GM12878 (cell line): ENCODE data around the gene RFWD3. TPM values are rescaled to one million over a fixed set of nuclear protein-coding genes. Genes with fewer than 3 reads are reported as not detected.

ENCODE experiments used
- ATAC-seq: fragments of 200-7000 bp; cut with Tn5 transposase; 3 replicates; pipeline ENCODE4 v1.9.1; 2020; ENCODE audit warnings: mild to moderate bottlenecking, moderate library complexity
- BruUV-seq: library from RNA; stranded (reverse); fragments of 400-500 nt; replicated peaks from 2 replicates; lab custom pipeline; 2021; lab: Mats Ljungman, UMichigan
- CTCF ChIA-PET: fragments of 300-600 bp; sonication (Branson Sonifier 250); formaldehyde crosslinking; extraction: SDS; loops from one replicate; lab custom pipeline; 2021; ENCODE audit warnings: inconsistent platforms; lab: Yijun Ruan, JAX
- POLR2A ChIA-PET: fragments of 350-600 bp; formaldehyde crosslinking; extraction: SDS; loops from one replicate; lab custom pipeline; 2021; ENCODE audit warnings: inconsistent platforms; lab: Charles Lee
- RAD21 ChIA-PET: fragments of 300-600 bp; sonication (Branson Sonifier 250); formaldehyde crosslinking; loops from one replicate; lab custom pipeline; 2023; ENCODE audit warnings: antibody characterized with exemption; ENCODE audit not compliant: unreplicated experiment; lab: Charles Lee
- SMC1A ChIA-PET: fragments of 300-600 bp; sonication (Branson Sonifier 250); formaldehyde crosslinking; loops from one replicate; lab custom pipeline; 2023; ENCODE audit not compliant: unreplicated experiment, uncharacterized antibody; lab: Charles Lee
- DNase-seq: peaks from one replicate; pipeline ENCODE4 v3.0.0-alpha.2; 2011; ENCODE audit warnings: low read depth, low spot score
- FAIRE-seq: peaks from 3 replicates; lab custom pipeline; 2011; peaks lifted over from hg19 to GRCh38; lab: Jason Lieb, UNC
- H2AFZ ChIP-seq: 2 replicates; pipeline ENCODE4 v1.6.0; 2011; ENCODE audit warnings: low read depth, low read length, control low read depth; ENCODE audit not compliant: control insufficient read depth
- H3K27ac ChIP-seq: 2 replicates; pipeline ENCODE4 v1.5.1; 2011; ENCODE audit warnings: control low read depth; ENCODE audit not compliant: control insufficient read depth, insufficient read depth
- H3K27me3 ChIP-seq, 2 experiments: replicated peaks in 1 of 2; 2 replicates each; pipeline versions ENCODE4 v1.6.0 to v1.6.1; 2011; ENCODE audit warnings: low read length in 1 of 2; ENCODE audit not compliant: control insufficient read depth in 2 of 2, insufficient read depth in 2 of 2
- H3K36me3 ChIP-seq, 2 experiments: 2 replicates each; pipeline ENCODE4 v1.5.1; 2011; ENCODE audit warnings: low read length in 1 of 2; ENCODE audit not compliant: control insufficient read depth in 2 of 2, insufficient read depth in 2 of 2
- H3K4me1 ChIP-seq: 2 replicates; pipeline ENCODE4 v1.6.1; 2011; ENCODE audit warnings: mild to moderate bottlenecking, low read length, moderate library complexity, mixed read lengths; ENCODE audit not compliant: control insufficient read depth, insufficient read depth
- H3K4me2 ChIP-seq: 2 replicates; pipeline ENCODE4 v1.6.0; 2011; ENCODE audit warnings: control low read depth; ENCODE audit not compliant: control insufficient read depth, insufficient read depth
- H3K4me3 ChIP-seq: fragments of 200-600 bp; sonication (generic); 2 replicates; pipeline ENCODE4 v1.5.1; 2016
- H3K79me2 ChIP-seq: 2 replicates; pipeline ENCODE4 v1.6.0; 2011; ENCODE audit warnings: low read length; ENCODE audit not compliant: control insufficient read depth, insufficient read depth
- H3K9ac ChIP-seq: 2 replicates; pipeline ENCODE4 v1.8.0; 2011; ENCODE audit warnings: low read length, control low read depth, mixed read lengths; ENCODE audit not compliant: control insufficient read depth, insufficient read depth
- H3K9me3 ChIP-seq: replicated peaks from 3 replicates; pipeline ENCODE4 v1.5.1; 2011; ENCODE audit warnings: mild to moderate bottlenecking, low read length; ENCODE audit not compliant: control insufficient read depth, insufficient read depth
- H4K20me1 ChIP-seq: 2 replicates; pipeline ENCODE4 v1.6.0; 2011; ENCODE audit not compliant: control insufficient read depth, insufficient read depth
- CHD4 ChIP-seq: fragments of 200-600 bp; sonication (generic); IDR thresholded peaks from 2 replicates; pipeline ENCODE4 v1.6.1; 2016; ENCODE audit warnings: mild to moderate bottlenecking
- ETV6 ChIP-seq, 2 experiments: fragments of 450-650 bp in 1 of 2; IDR thresholded peaks in 1 of 2; conservative IDR thresholded peaks in 1 of 2; 2 replicates each; pipeline ENCODE4 v1.6.1; 2014; ENCODE audit warnings: antibody characterized with exemption in 1 of 2, borderline replicate concordance in 1 of 2, low read depth in 1 of 2, mild to moderate bottlenecking in 1 of 2, moderate library complexity in 1 of 2
- NFIC ChIP-seq: IDR thresholded peaks from 2 replicates; pipeline ENCODE4 v1.6.1; 2012; ENCODE audit warnings: low read depth, mild to moderate bottlenecking, inconsistent platforms, low read length, moderate library complexity
- PML ChIP-seq: IDR thresholded peaks from 2 replicates; pipeline ENCODE4 v1.6.1; 2012; ENCODE audit warnings: low read length, inconsistent platforms
- POLR2AphosphoS2 ChIP-seq: IDR thresholded peaks from 2 replicates; pipeline ENCODE4 v1.6.1; 2011; ENCODE audit warnings: low read depth, mild to moderate bottlenecking, low read length, improper control_type of control experiment, moderate library complexity
- RAD51 ChIP-seq: fragments of 450-650 bp; IDR thresholded peaks from 2 replicates; pipeline ENCODE4 v1.6.1; 2016; ENCODE audit warnings: moderate library complexity, mild to moderate bottlenecking, inconsistent platforms
- REST ChIP-seq: IDR thresholded peaks from 2 replicates; pipeline ENCODE4 v1.6.1; 2012; ENCODE audit warnings: mild to moderate bottlenecking, low read depth, low read length
- SREBF1 ChIP-seq: IDR thresholded peaks from 2 replicates; pipeline ENCODE4 v1.6.1; 2012; ENCODE audit warnings: mild to moderate bottlenecking, low read length
- TCF3 ChIP-seq: IDR thresholded peaks from 2 replicates; pipeline ENCODE4 v1.6.1; 2012; ENCODE audit warnings: low read depth, mild to moderate bottlenecking, low read length, borderline replicate concordance; ENCODE audit not compliant: insufficient read depth
- ZBTB11 ChIP-seq: fragments of 450-650 bp; formaldehyde crosslinking; IDR thresholded peaks from 2 replicates; pipeline ENCODE4 v1.5.0; 2022; ENCODE audit warnings: mild to moderate bottlenecking, missing genetic modification characterization
- ZNF622 ChIP-seq: fragments of 450-650 bp; IDR thresholded peaks from 2 replicates; pipeline ENCODE4 v1.6.1; 2017; ENCODE audit warnings: mild to moderate bottlenecking, inconsistent platforms
- WGBS: methylation state at CpG from one replicate; pipeline ENCODE4 v1.1.6; 2016; ENCODE audit warnings: low lambda C conversion rate; ENCODE audit not compliant: insufficient replicate concordance, insufficient coverage; ENCODE audit errors: missing lambda C conversion rate; 5-methylcytosine and 5-hydroxymethylcytosine counted together
- in situ Hi-C: fragments of 300-500 bp; cut with MboI; formaldehyde crosslinking; loops from 9 replicates; pipeline ENCODE4 v1.14.3; 2018; ENCODE audit warnings: mixed read lengths
- intact Hi-C: fragments of 100-400 bp; cut with micrococcal nuclease; formaldehyde crosslinking; loops from one replicate; pipeline ENCODE4 v1.14.2; 2022; ENCODE audit not compliant: unreplicated experiment
- polyA plus RNA-seq, 11 experiments: library from polyadenylated mRNA; depleted of rRNA in 4 of 11; unstranded in 6 of 11; stranded (reverse) in 5 of 11; fragments of >200 nt; fragmentation: Nextera tagmentation in 4 of 11; fragmentation: Illumina TruSeq in 1 of 11; extraction: Ambion mirVana in 4 of 11; extraction: Trizol in 1 of 11; gene quantifications; 1 replicate in 1 of 11; 2 replicates in 10 of 11; pipeline versions ENCODE4 v1.2.1 to v1.2.3, GENCODE V29; 2011 to 2016; ENCODE audit warnings: inconsistent platforms in 2 of 11, missing spikeins in 2 of 11, low read depth in 1 of 11
- total RNA-seq, 4 experiments: library from RNA; depleted of rRNA in 3 of 4; stranded (reverse); fragments of >200 nt in 3 of 4; fragmentation: Illumina TruSeq in 1 of 4; extraction: Trizol in 1 of 4; gene quantifications; 2 replicates each; pipeline versions ENCODE4 v1.2.1 to v1.2.3, GENCODE V29; 2013 to 2021

Gene RFWD3
- total and polyA plus RNA-seq, 10 of the 15 experiments (the other 5 are each of a cell fraction or from before 2014, with no cell fraction given) = 10.7 to 78.5 (median 51.2) TPM

- no peak for TF ChIP-seq ZBTB11 (CRISPR knock-in tag)
- TF ChIP-seq CHD4 = no peak
Observed at GRCh38 chr16:74713876-74714275, 47.2 kb upstream of the RFWD3 start (continued).

- TF ChIP-seq RAD51 = no peak
- no peak for TF ChIP-seq REST
- no peak for TF ChIP-seq SREBF1
- no peak for TF ChIP-seq TCF3
- no peak for TF ChIP-seq PML
- TF ChIP-seq ZNF622 = no peak
- no peak for TF ChIP-seq POLR2AphosphoS2
- no peak for TF ChIP-seq NFIC
- TF ChIP-seq ETV6 (conservative IDR thresholded peaks at IDR 0.05 in 1 of 2, IDR thresholded peaks at IDR 0.05 in 1 of 2; ENCODE audit: borderline replicate concordance in 1 of 2, low read depth in 1 of 2) = no peak
- TF ChIP-seq, all 136 proteins: peak for 0
- RAD21 ChIA-PET = interaction anchor here (5.5 kb wide), 1 partner anchor 149 kb away, joined by 62 read pairs; no protein-coding TSS in a partner anchor
- ATAC-seq (no peak), DNase-seq (no peak), FAIRE-seq (no peak)
- Histone ChIP-seq H3K4me2 (no peak overlapping the region), H4K20me1 (no peaks in the 10 kb centered on the region), H3K9me3 (no peaks in the 10 kb centered on the region), H3K27ac (no peak overlapping the region), H3K79me2 (no peaks in the 10 kb centered on the region), H2AFZ (no peak overlapping the region), H3K36me3 (no peaks in the 10 kb centered on the region), H3K27me3 (no peaks in the 10 kb centered on the region), H3K9ac (no peak overlapping the region), H3K4me3 (no peak overlapping the region), H3K4me1 (no peaks in the 10 kb centered on the region)
- intact Hi-C loops = no loop called here
- BruUV-seq = no TSS peak
- SMC1A ChIA-PET = interaction anchor here (0.9 to 4.4 kb wide), 3 partner anchors 13 to 149 kb away, joined by 3 to 59 read pairs (median 5); partner anchors contain the start of gene MLKL
- POLR2A ChIA-PET = no interaction called here
- CTCF ChIA-PET = interaction anchor here (2.0 to 10.6 kb wide), 4 partner anchors 13 to 149 kb away, joined by 5 to 190 read pairs (median 10); partner anchors contain the start of gene MLKL
- 65% methylated on average over 9 of the region's 10 CpGs for WGBS
- in situ Hi-C loops = no loop called here
Observed at GRCh38 chr16:74713325-74713724, 46.6 kb upstream of the RFWD3 start.
